NT2/D1 (cell line): ENCODE results near the gene MFNG.

Experiments used
- DNase-seq: peaks from one replicate; pipeline ENCODE4 v3.0.0-alpha.2; 2011; ENCODE audit warnings: low read depth, low spot score
- H3K27me3 ChIP-seq: 2 replicates; pipeline ENCODE4 v1.6.0; 2011; ENCODE audit warnings: mild to moderate bottlenecking; ENCODE audit not compliant: insufficient read length, insufficient read depth
- H3K36me3 ChIP-seq: 2 replicates; pipeline ENCODE4 v1.6.1; 2011; ENCODE audit warnings: mild to moderate bottlenecking, low read length, mixed read lengths; ENCODE audit not compliant: insufficient read depth, insufficient read length
- H3K4me1 ChIP-seq: 2 replicates; pipeline ENCODE4 v1.5.1; 2011; ENCODE audit not compliant: insufficient read depth, insufficient read length
- H3K4me3 ChIP-seq: 2 replicates; pipeline ENCODE4 v1.5.1; 2011; ENCODE audit warnings: low read depth; ENCODE audit not compliant: insufficient read length
- H3K9ac ChIP-seq: 2 replicates; pipeline ENCODE4 v1.6.0; 2011; ENCODE audit warnings: low read depth; ENCODE audit not compliant: insufficient read length
- H3K9me3 ChIP-seq: 2 replicates; pipeline ENCODE4 v1.5.1; 2011; ENCODE audit warnings: mild to moderate bottlenecking, low read length; ENCODE audit not compliant: insufficient read depth
- SUZ12 ChIP-seq: IDR thresholded peaks from 2 replicates; pipeline ENCODE4 v1.6.1; 2011; ENCODE audit not compliant: insufficient read length, insufficient read depth; ENCODE audit errors: extremely low read depth
- YY1 ChIP-seq: IDR thresholded peaks from 2 replicates; pipeline ENCODE4 v1.6.1; 2011; ENCODE audit not compliant: insufficient read length, insufficient read depth
- ZNF274 ChIP-seq: IDR thresholded peaks from 2 replicates; pipeline ENCODE4 v1.6.1; 2011; ENCODE audit warnings: mild to moderate bottlenecking, low read depth, low read length

The MFNG gene

DNA sequence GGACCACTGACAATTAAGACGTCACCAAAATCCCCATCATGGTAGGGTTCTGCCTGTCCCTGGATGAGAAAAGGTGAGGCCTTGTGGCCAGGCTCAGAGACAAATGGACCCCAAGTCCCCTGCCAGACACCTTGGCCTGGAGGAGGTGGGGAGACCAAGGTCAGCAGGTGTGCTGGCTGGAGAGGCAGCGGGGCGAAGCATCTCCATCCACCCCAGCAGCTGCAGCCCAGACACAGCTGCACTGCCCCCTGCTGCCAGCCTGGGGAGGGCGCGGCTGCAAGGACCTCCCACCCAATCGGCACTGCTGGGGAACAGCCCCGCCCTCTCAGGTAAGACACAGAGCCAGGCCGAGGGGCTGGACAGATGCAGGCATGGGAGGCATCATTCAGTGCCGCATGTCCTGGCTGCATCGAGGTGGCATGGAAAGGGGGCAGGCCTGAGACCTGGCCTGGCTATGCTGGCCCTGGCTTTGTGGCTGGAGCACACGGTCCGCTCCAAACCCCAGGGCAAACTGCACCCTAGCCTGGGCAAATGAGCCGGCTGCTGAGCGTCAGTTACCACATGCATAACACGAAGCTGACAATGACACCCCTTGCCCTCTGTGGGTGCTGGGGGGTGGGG is 12.2 kb upstream of the MFNG start:
- peak; percentile 36 for DNase-seq
- Histone ChIP-seq H3K4me1 (peaks cover 25% of the 10 kb centered on the region), H3K27me3 (no peaks in the 10 kb centered on the region), H3K4me3 (no peak overlapping the region), H3K36me3 (peaks cover 46% of the 10 kb centered on the region), H3K9ac (no peak overlapping the region), H3K9me3 (no peaks in the 10 kb centered on the region)
- TF ChIP-seq ZNF274: no peak
- no peak for TF ChIP-seq YY1
- TF ChIP-seq SUZ12: no peak

DNA sequence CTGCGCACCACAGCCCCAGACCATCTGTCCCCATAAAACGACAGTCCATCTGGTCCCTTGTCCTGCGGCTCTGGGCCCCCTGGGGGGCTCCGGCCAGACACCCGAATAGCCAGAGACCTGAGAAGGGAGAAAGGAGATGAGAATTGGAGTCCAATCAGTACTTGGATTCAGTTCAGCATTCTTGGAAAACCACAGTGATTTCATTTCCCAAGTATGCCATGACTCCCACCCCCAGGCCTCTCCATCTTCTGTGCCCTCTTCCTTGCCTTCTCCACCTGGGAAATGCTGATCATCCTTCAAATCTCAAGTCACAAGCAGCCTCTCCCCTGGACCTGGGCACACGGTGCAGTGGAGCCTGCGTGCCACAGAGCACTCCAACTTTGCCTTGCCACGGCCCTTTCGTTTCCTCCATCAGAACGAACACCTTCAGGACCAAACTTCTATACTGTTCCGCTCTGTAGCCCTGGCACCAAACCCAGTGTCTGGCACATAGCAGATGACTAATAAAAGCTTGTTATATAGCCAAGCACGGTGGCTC is 10.9 kb upstream of the MFNG start:
- Histone ChIP-seq H3K9me3 (no peaks in the 10 kb centered on the region), H3K4me1 (peaks cover 24% of the 10 kb centered on the region), H3K4me3 (no peak overlapping the region), H3K36me3 (peaks cover 46% of the 10 kb centered on the region), H3K27me3 (no peaks in the 10 kb centered on the region), H3K9ac (no peak overlapping the region)
- no peak for DNase-seq
- TF ChIP-seq YY1 (no peak), SUZ12 (no peak), ZNF274 (no peak)

DNA sequence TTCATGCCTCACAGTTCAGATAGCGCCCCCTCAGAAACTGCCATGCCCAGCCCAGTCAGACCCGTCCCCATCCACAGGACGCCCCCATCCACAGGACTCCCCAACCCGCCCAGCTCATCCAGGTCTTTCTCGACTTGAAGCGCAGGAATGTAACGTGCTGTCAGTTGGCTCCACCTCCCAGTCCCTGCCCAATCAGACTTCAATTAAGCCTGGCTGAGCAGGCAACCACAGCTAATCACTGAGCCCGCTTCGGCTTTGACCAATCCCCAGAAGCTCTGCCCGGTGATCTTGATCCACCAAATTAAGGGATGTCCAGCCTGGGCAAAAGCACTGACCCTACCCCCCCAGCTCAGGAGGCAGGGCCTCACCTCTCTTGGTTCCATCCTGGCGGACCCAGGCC is 10.5 kb upstream of the MFNG start:
- peaks cover 24% of the 10 kb centered on the region for H3K4me1 ChIP-seq
- no peak for DNase-seq

DNA sequence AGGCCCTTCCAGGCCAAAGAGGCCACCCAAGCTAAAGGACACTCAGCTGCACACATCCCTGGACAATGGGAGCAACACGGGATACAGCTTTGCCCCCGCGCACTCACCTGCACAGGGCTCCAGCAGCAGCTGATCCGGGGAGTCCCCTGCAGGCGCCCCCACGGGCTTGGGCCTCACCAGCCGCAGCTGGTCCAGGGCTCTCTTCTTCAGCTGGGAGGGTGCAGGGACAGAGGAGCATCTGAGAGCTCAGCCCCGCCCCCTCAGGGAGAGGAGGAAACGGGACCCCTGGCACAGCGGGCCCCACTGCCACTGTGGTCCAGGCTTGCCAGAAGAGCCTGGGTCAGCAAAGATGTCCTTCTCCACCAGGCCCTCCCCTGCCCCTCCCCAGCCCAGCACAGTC is 7.8 kb upstream of the MFNG start:
- Histone ChIP-seq H3K36me3 (peaks cover 34% of the 10 kb centered on the region), H3K4me3 (no peak overlapping the region), H3K9ac (no peak overlapping the region), H3K9me3 (no peaks in the 10 kb centered on the region), H3K4me1 (peaks cover 10% of the 10 kb centered on the region), H3K27me3 (no peaks in the 10 kb centered on the region)
- no peak for TF ChIP-seq SUZ12
- TF ChIP-seq YY1: no peak
- TF ChIP-seq ZNF274: no peak
- DNase-seq: no peak

More for the DNA sequence above, 10.5 kb upstream of the MFNG start:
- no peaks in the 10 kb centered on the region for H3K27me3 ChIP-seq
- TF ChIP-seq ZNF274 (no peak), SUZ12 (no peak), YY1 (no peak)
- H3K9me3 ChIP-seq: no peaks in the 10 kb centered on the region
- H3K9ac ChIP-seq: no peak overlapping the region
- no peak overlapping the region for H3K4me3 ChIP-seq
- peaks cover 46% of the 10 kb centered on the region for H3K36me3 ChIP-seq

DNA sequence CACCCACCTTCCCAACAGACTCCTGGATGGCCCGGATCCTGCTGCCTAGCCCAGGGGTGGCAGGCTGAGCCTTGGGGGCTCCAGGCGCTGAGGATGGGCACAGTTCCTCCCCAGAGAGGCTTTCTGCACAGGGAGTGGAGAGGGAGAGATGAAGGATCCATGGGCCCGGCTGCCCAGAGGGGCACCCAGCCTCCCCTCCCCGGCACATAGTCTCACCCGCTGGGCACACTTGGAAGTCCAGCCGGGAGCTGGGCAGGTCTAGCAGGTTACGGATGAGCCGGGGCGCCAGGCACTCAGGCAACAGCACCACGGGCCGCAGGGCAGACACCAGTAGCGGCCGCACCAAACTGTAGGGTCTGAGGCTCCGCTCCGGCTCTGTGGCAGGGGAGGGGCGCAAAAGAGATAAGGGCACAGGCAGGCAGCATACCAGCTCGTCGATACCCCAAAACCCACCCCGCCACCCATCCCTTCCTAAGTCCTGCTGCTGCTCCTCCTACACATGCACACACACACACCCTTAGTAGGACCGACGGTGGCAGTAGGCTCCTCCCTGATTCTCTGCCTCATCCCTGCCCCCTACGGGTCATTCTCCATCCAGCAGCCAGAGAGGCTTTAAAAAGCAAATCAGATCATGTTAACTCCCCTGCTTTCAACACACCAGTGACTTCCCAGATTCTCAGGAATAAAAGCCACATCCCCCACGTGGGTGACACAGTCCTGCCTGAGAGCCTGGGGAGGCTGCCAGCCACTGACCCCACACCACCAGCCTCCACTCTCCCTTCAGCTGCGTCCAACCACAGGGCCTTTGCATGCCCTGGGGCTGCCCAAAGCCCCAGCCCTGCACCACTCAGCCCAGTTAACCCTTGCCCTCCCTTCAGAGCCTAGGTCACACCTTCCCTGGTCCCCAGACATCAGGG is 6.5 kb upstream of the MFNG start:
- no peak for DNase-seq
- peaks cover 17% of the 10 kb centered on the region for H3K4me1 ChIP-seq
- peak overlapping the region; percentile 16 for H3K9ac ChIP-seq
- TF ChIP-seq ZNF274 (no peak), SUZ12 (no peak), YY1 (no peak)
- no peaks in the 10 kb centered on the region for H3K9me3 ChIP-seq
- no peaks in the 10 kb centered on the region for H3K27me3 ChIP-seq
- peaks cover 34% of the 10 kb centered on the region for H3K36me3 ChIP-seq
- H3K4me3 ChIP-seq: no peak overlapping the region

DNA sequence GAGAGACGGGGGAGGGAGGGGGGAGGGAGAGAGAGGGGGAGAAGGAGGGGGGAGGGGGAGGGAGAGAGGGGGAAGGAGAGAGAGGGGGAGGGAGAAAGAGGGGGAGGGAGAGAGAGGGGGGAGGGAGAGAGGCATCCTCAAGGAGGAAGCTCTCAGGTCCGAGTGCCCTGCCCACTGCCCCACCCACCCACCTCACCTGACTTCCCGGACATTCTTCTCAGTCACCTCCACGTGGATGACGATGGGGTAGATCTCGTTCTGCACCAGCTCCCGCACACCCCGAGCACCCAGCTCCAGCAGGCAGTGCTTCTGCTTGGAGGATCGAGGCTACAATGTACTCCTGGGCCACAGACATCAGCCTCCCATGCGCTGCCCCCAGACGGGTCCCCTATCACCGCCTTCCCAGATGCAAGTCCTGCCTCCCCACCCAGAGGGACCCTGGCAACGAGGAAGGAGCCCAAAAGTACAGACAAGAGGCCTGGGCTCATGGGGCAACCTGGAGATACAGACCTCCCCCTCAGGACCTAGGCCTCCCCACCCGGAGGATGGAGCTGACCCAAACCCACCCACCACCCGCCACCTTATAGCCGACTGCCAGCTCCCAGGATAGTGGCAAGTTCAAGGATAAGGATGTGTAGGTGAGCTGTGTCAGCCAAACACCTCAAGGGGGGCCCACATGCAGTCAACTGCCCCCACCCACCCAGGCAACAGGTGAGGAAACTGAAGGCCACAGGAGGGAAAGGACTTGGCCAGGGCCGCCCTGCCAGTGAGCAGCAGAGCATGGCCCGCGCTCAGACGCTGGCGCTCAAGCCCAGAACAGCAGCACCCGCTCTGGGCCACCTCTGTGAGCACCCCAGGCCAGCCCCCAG is 5.6 kb upstream of the MFNG start:
- TF ChIP-seq YY1: no peak
- no peak for TF ChIP-seq SUZ12
- no peak for TF ChIP-seq ZNF274

DNA sequence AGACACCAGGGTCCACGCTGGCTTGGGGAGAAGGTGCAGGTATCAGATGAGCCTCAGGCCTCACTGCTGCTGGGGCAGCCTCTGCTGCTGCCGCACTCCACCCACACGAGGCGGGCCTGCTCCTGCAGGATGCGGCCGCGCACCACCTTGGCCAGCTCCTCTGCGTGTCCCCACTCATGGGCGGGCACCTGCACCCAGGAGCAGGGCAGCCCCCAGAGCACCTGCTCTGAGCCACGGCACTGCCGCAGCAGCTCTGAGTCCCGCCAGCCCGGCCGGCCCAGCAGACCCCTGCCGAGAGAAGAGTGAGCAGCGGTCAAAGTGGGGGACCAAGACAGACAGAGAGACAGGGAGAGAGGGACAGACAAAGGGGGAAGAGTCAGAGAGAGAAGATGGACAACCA is 4.9 kb upstream of the MFNG start:
- DNase-seq: no peak
- Histone ChIP-seq H3K9me3 (no peaks in the 10 kb centered on the region), H3K36me3 (peaks cover 31% of the 10 kb centered on the region), H3K9ac (no peak overlapping the region), H3K4me1 (peaks cover 22% of the 10 kb centered on the region), H3K27me3 (no peaks in the 10 kb centered on the region), H3K4me3 (no peak overlapping the region)
- TF ChIP-seq SUZ12: no peak
- TF ChIP-seq ZNF274: no peak
- TF ChIP-seq YY1: no peak

More for the DNA sequence above, 5.6 kb upstream of the MFNG start:
- Histone ChIP-seq H3K27me3 (no peaks in the 10 kb centered on the region), H3K4me1 (peaks cover 23% of the 10 kb centered on the region), H3K9ac (no peak overlapping the region), H3K4me3 (no peak overlapping the region), H3K9me3 (no peaks in the 10 kb centered on the region), H3K36me3 (peaks cover 34% of the 10 kb centered on the region)
- no peak for DNase-seq
